Ectodermal cell (in vitro differentiated cells): ENCODE data around the gene DLG3.
"Not testable (repeated sequence)": the region's sequence is repeated elsewhere in the genome, so short reads cannot be mapped to it uniquely, and the experiment has no call there.

Source experiments
- H3K27ac ChIP-seq: 2 replicates; pipeline ENCODE4 v1.7.0; 2013; ENCODE audit warnings: mild to moderate bottlenecking, low read depth, low read length; ENCODE audit not compliant: insufficient read depth, poor library complexity, severe bottlenecking
- H3K27me3 ChIP-seq: 2 replicates; pipeline ENCODE4 v1.7.0; 2013; ENCODE audit warnings: mild to moderate bottlenecking, low read length; ENCODE audit not compliant: insufficient read depth, control insufficient read depth, poor library complexity, severe bottlenecking
- H3K36me3 ChIP-seq: one replicate; pipeline ENCODE4 v1.7.0; 2013; ENCODE audit warnings: low read length; ENCODE audit not compliant: control insufficient read depth, insufficient read depth
- H3K4me1 ChIP-seq: one replicate; pipeline ENCODE4 v1.7.0; 2013; ENCODE audit warnings: low read length; ENCODE audit not compliant: control insufficient read depth, insufficient read depth
- H3K4me3 ChIP-seq: 2 replicates; pipeline ENCODE4 v1.7.0; 2013; ENCODE audit warnings: low read depth, low read length, control low read depth; ENCODE audit not compliant: insufficient read depth
- H3K9me3 ChIP-seq: 2 replicates; pipeline ENCODE4 v1.7.0; 2013; ENCODE audit warnings: mild to moderate bottlenecking, low read length, moderate library complexity; ENCODE audit not compliant: control insufficient read depth
- WGBS, 2 experiments: methylation state at CpG; one replicate each; pipeline ENCODE4 v1.1.7; 2013; ENCODE audit warnings: missing lambda C conversion rate in 2 of 2; 5-methylcytosine and 5-hydroxymethylcytosine counted together

The DLG3 gene

DNA sequence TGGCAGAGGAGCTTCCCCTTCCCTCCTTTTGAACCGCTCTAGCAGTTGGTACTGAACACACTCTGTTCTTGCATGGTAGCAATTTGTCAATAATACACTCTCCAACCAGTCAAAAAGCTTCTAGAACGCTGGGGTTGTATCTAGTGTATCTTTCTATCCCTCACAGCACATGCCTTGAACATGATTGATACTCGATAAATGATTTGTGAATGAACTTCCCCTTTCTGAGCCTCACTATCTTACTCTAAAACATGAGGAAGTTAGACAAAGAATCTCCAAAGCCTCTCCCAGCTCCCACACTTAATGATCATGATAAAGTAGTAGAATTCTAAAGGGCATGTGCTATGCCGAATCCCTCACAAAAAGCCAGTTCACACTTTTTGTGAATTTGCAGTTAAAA is 64.4 kb downstream of the DLG3 start:
- Histone ChIP-seq H3K9me3 (no peaks in the 10 kb centered on the region), H3K4me3 (no peak overlapping the region), H3K36me3 (no peaks in the 10 kb centered on the region), H3K27me3 (no peaks in the 10 kb centered on the region), H3K27ac (no peak overlapping the region), H3K4me1 (no peaks in the 10 kb centered on the region)
- WGBS, 2 experiments, result 94 to 100% methylated on average over 4 of the region's 4 CpGs

DNA sequence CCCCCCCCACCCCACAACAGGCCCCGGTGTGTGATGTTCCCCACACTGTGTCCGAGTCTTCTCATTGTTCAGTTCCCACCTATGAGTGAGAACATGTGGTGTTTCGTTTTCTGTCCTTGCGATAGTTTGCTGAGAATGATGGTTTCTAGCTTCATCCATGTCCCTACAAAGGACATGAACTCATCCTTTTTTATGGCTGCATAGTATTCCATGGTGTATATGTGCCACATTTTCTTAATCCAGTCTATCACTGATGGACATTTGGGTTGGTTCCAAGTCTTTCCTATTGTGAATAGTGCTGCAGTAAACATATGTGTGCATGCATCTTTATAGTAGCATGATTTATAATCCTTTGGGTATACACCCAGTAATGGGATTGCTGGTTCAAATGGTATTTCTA is 70.6 kb downstream of the DLG3 start:
- H3K4me1 ChIP-seq, H3K9me3 ChIP-seq, H3K27me3 ChIP-seq, H3K4me3 ChIP-seq, H3K27ac ChIP-seq, H3K36me3 ChIP-seq: not testable (repeated sequence)
- 83% methylated on average over 3 of the region's 4 CpGs; no CpG with 5 or more reads in 1 of the 2 experiments for WGBS, 2 experiments

DNA sequence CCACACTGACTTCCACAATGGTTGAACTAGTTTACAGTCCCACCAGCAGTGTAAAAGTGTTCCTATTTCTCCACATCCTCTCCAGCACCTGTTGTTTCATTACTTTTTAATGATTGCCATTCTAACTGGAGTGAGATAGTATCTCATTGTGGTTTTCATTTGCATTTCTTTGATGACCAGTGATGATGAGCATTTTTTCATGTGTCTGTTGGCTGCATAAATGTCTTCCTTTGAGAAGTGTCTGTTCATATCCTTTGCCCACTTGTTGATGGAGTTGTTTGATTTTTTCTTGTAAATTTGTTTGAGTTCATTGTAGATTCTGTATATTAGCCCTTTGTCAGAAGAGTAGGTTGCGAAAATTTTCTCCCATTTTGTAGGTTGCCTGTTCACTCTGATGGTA is 71.1 kb downstream of the DLG3 start:
- not testable (repeated sequence) for H3K4me3 ChIP-seq, H3K9me3 ChIP-seq, H3K27me3 ChIP-seq, H3K27ac ChIP-seq, H3K4me1 ChIP-seq, H3K36me3 ChIP-seq
- WGBS, 2 experiments, result no CpG with 5 or more reads among the region's 1 CpG

DNA sequence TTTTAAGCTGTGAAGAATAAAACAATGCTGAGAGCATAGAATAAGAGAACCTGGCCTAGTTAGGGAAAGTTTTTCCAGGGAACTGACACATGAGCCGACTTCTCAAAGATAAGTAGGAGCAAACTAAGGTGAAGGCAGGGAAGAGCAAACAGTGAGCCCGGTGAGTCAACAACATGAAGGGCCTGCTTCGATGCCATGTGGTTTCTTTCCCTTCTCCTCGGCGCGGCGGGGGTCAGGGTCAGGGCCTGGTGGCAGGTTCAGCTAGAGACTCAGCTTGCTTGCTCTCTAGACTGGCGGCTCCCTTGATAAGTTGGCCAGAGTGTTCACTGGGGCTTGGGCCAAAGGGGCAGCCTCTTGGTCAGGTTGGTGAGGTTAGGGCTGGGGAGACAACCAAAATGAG is 81.1 kb downstream of the DLG3 start:
- H3K27ac ChIP-seq, result no peak overlapping the region
- 92 to 94% methylated on average over 8 of the region's 8 CpGs for WGBS, 2 experiments

DNA sequence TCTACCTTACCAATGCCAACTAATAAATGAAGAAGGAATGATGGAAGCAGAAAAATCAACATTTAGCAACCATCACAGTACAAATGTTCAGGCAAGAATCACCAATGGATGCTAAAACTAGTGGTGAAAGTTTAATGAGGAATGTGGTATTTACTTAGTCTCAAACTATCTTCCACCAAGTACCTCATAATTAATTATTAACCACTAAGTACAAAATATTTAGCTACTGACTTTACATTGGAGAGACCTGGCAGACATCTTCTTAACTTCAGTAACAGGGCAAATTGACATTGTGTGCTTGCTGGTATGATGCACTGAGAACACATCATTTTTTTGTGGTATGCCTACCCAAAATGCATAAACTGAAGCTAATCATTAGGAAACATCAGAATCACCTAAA is 82.4 kb downstream of the DLG3 start:
- H3K36me3 ChIP-seq, result no peaks in the 10 kb centered on the region
- H3K27me3 ChIP-seq, result no peaks in the 10 kb centered on the region
- no peak overlapping the region for H3K27ac ChIP-seq
- no peaks in the 10 kb centered on the region for H3K4me1 ChIP-seq
- no peak overlapping the region for H3K4me3 ChIP-seq
- no peaks in the 10 kb centered on the region for H3K9me3 ChIP-seq

More for the DNA sequence above, 81.1 kb downstream of the DLG3 start:
- H3K4me1 ChIP-seq, result no peaks in the 10 kb centered on the region
- no peaks in the 10 kb centered on the region for H3K27me3 ChIP-seq
- H3K4me3 ChIP-seq, result no peak overlapping the region
- no peaks in the 10 kb centered on the region for H3K36me3 ChIP-seq
- H3K9me3 ChIP-seq, result no peaks in the 10 kb centered on the region

DNA sequence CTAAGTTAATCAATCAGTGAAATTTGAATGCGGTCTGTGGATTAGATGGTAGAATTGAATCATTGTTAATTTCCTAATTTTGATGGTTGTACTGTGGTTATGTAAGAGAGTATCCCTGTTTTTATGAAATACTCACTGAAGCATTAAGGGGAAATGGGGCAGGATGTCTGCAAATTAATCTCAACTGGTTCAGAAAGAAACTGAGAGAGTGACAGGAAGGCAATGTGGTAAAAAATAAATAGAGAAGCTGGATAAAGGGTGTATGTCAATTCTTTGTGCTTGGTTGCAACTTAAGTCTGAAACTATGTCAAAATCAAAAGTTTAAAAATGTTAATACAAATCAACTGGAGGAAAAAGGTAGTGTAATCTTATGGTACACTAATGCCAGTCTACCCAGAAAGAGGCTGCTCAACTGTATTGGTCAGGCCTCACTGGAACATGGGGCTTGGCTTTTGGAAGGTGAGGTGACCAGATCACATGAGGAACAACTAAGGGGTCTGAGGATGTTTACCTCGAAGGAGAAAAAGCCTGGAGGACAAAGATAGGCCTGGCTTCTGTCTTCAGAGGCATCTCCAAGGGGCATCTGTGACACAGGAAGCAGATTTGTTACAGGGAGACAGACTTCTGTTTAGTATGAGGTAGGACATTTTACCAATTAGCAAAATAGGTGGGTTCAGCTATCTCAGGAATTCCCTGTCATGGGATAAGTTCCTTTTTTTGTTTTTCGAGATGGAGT is 83.1 kb downstream of the DLG3 start:
- Histone ChIP-seq H3K27me3 (no peaks in the 10 kb centered on the region), H3K9me3 (no peaks in the 10 kb centered on the region), H3K4me1 (no peaks in the 10 kb centered on the region), H3K36me3 (no peaks in the 10 kb centered on the region), H3K4me3 (no peak overlapping the region), H3K27ac (no peak overlapping the region)
- 91% methylated on average over 3 of the region's 3 CpGs for WGBS, 2 experiments

DNA sequence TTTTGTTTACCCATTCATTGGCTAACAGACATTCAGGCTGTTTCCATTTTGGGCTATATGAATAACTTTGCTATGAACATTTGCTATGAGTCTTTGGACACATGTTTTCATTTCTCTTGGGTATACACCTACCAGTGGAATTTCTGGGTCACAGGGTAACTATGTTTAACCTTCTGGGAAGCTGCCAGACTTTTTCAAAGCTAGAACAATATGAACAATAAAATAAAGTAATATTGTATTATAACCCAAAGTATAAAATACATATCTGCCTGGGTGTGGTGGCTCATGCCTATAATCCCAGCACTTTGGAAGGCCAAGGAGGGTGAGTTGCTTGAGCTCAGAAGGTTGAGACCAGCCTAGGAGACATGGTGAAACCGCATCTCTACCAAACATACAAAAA is 90.6 kb downstream of the DLG3 start:
- no peaks in the 10 kb centered on the region for H3K9me3 ChIP-seq
- H3K36me3 ChIP-seq, result no peaks in the 10 kb centered on the region
- no peaks in the 10 kb centered on the region for H3K4me1 ChIP-seq
- H3K4me3 ChIP-seq, result no peak overlapping the region
- no peaks in the 10 kb centered on the region for H3K27me3 ChIP-seq
- H3K27ac ChIP-seq, result no peak overlapping the region
- WGBS, 2 experiments, result no CpG with 5 or more reads among the region's 1 CpG

DNA sequence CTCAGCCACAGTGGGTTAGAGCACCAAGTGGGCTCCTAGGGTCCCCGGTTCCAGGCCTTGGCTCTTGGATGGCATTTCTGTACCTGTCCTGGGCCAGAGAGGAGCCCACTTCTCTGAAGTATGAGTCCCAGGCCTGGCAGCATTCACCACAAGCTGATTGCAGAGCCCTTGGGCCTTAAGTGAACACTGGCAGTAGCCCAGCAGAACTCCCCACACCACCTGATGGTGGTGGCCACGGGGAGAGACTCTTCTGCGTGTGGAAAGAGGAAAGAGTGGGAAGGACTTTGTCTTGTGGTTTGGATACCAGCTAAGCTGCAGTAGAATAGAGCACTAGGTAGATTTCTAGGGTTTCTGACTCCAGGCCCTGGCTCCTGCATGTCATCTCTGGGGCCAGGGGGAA is 104.8 kb downstream of the DLG3 start:
- Histone ChIP-seq H3K4me1 (no peaks in the 10 kb centered on the region), H3K27me3 (no peaks in the 10 kb centered on the region), H3K36me3 (no peaks in the 10 kb centered on the region), H3K9me3 (no peaks in the 10 kb centered on the region), H3K27ac (no peak overlapping the region), H3K4me3 (no peak overlapping the region)
- 90 to 93% methylated on average over 3 of the region's 3 CpGs for WGBS, 2 experiments

DNA sequence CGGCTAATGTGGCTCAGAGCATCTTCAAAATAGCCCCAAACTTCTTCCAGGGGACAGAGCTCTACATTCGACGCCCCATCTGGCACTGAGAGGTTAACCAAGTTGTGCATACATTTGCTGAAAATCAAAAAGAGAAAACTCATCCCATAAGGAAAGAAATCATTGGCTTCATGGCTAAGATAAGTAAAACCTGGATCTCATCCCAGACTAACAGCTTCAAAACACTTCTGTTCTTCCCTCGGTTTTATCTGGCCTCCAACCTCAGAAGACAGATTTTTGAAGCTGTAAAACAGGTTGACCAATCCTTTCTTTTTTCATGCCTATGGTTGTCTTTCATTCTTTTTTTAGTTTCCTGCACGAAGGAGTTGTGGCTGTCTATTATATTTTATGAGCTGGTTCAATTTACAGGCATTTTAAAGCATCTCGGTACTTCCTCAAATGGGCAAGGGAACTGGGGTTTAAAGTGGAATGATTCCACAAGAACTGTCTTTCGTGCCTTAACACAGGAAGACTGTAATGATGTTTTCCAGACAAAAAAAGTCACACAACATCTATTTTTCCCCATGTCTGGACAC is 107.6 kb downstream of the DLG3 start:
- 78 to 93% methylated on average over 5 to 6 of the region's 7 CpGs for WGBS, 2 experiments
- H3K4me3 ChIP-seq, result no peak overlapping the region
- no peaks in the 10 kb centered on the region for H3K36me3 ChIP-seq
- no peak overlapping the region for H3K27ac ChIP-seq
- H3K27me3 ChIP-seq, result no peaks in the 10 kb centered on the region
- no peaks in the 10 kb centered on the region for H3K4me1 ChIP-seq
- H3K9me3 ChIP-seq, result no peaks in the 10 kb centered on the region

DNA sequence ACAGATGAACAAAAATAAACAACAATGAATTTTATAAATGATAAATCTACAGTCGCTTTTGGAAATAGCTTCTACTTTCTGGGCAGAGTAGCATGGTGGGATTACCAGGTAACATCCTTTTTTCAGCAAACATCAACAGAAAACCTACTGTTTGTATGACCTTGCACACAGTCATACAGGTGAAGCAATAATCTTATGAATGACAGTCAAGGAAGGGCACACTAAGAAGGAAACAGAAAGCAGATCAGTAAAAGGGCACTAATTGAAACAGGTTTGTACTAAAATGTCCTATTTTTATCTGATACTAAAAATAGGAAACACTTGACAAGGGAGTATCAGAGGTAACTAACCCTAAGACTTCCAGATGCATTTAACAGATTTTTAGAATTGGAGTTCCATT is 108.9 kb downstream of the DLG3 start:
- no peaks in the 10 kb centered on the region for H3K9me3 ChIP-seq
- H3K27me3 ChIP-seq, result no peaks in the 10 kb centered on the region
- no peak overlapping the region for H3K27ac ChIP-seq
- H3K4me1 ChIP-seq, result no peaks in the 10 kb centered on the region
- 80% methylated on average over 1 of the region's 1 CpG; no CpG with 5 or more reads in 1 of the 2 experiments for WGBS, 2 experiments
- no peaks in the 10 kb centered on the region for H3K36me3 ChIP-seq
- H3K4me3 ChIP-seq, result no peak overlapping the region
